K562 (cell line): ENCODE results near the gene ENSA. TPM values are rescaled to one million over a fixed set of nuclear protein-coding genes. Genes with fewer than 3 reads are reported as not detected.
A peak's percentile ranks its signal among the peaks of the same experiment; 100 is the strongest.

Experiments
- BRF2 ChIP-seq: IDR thresholded peaks from 3 replicates; pipeline ENCODE4 v1.6.1; 2011; ENCODE audit warnings: borderline replicate concordance, mild to moderate bottlenecking; ENCODE audit not compliant: insufficient read length, insufficient read depth
- CBX1 ChIP-seq: sonication (generic); IDR thresholded peaks from 2 replicates; pipeline ENCODE4 v1.6.1; 2016; ENCODE audit warnings: antibody characterized with exemption, low read depth, mild to moderate bottlenecking
- HSF4 ChIP-seq: fragments of 250-450 bp; sonication (Bioruptor Pico); IDR thresholded peaks from 2 replicates; pipeline ENCODE4 v2.1.2; 2022; ENCODE audit warnings: mild to moderate bottlenecking, moderate library complexity, borderline replicate concordance
- ILF3 ChIP-seq: fragments of 450-650 bp; IDR thresholded peaks from 2 replicates; pipeline ENCODE4 v1.6.1; 2018; ENCODE audit warnings: antibody characterized with exemption, mild to moderate bottlenecking, moderate library complexity, borderline replicate concordance
- KDM1A ChIP-seq, 2 experiments: fragments of 450-650 bp; IDR thresholded peaks; 2 replicates each; pipeline ENCODE4 v1.6.1; 2016; ENCODE audit warnings: mild to moderate bottlenecking in 2 of 2
- MTA3 ChIP-seq: fragments of 450-650 bp; formaldehyde crosslinking; IDR thresholded peaks from 2 replicates; pipeline ENCODE4 v1.6.1; 2017; ENCODE audit warnings: mild to moderate bottlenecking, borderline replicate concordance
- NRF1 ChIP-seq, 2 experiments: fragments of 450-650 bp; IDR thresholded peaks in 1 of 2; conservative IDR thresholded peaks in 1 of 2; 2 replicates each; pipeline ENCODE4 v1.6.1; 2014; ENCODE audit warnings: mild to moderate bottlenecking in 2 of 2
- OTX1 ChIP-seq: fragments of 450-650 bp; formaldehyde crosslinking; IDR thresholded peaks from 2 replicates; pipeline ENCODE4 v1.4.0; 2022; ENCODE audit warnings: mild to moderate bottlenecking
- PATZ1 ChIP-seq: fragments of 250-450 bp; sonication (Bioruptor Pico); IDR thresholded peaks from 2 replicates; pipeline ENCODE4 v1.5.0; 2020; ENCODE audit warnings: mild to moderate bottlenecking, borderline replicate concordance
- PML ChIP-seq: IDR thresholded peaks from 2 replicates; pipeline ENCODE4 v1.6.1; 2012; ENCODE audit warnings: low read length, inconsistent platforms
- RUNX1 ChIP-seq: sonication (generic); IDR thresholded peaks from 2 replicates; pipeline ENCODE4 v1.6.1; 2016; ENCODE audit warnings: antibody characterized with exemption, low read depth
- STAT5A ChIP-seq: IDR thresholded peaks from 2 replicates; pipeline ENCODE4 v1.6.1; 2012; ENCODE audit warnings: low read length, inconsistent platforms, borderline replicate concordance
- TAF7 ChIP-seq: fragments of 450-650 bp; IDR thresholded peaks from 2 replicates; pipeline ENCODE4 v1.6.1; 2016; ENCODE audit warnings: missing genetic modification characterization, missing compliant biosample characterization
- TRIM25 ChIP-seq: fragments of 450-650 bp; IDR thresholded peaks from 2 replicates; pipeline ENCODE4 v1.7.0; 2016; ENCODE audit warnings: borderline replicate concordance
- ZC3H8 ChIP-seq: fragments of 450-650 bp; IDR thresholded peaks from 2 replicates; pipeline ENCODE4 v1.6.1; 2017
- ZNF316 ChIP-seq: fragments of 450-650 bp; IDR thresholded peaks from 2 replicates; pipeline ENCODE4 v1.6.1; 2016
- polyA plus RNA-seq, 8 experiments: library from polyadenylated mRNA; depleted of rRNA in 4 of 8; stranded (reverse) in 5 of 8; unstranded in 3 of 8; fragments of >200 nt; fragmentation: Nextera tagmentation in 2 of 8; fragmentation: Illumina TruSeq in 1 of 8; extraction: Ambion mirVana in 2 of 8; extraction: Trizol in 1 of 8; gene quantifications; 2 replicates each; pipeline versions ENCODE4 v1.2.1 to v1.2.3, GENCODE V29; 2011 to 2014; ENCODE audit warnings: inconsistent platforms in 1 of 8, missing spikeins in 1 of 8
- total RNA-seq, 7 experiments: library from RNA; depleted of rRNA in 6 of 7; stranded (reverse); fragments of >200 nt in 6 of 7; fragmentation: Illumina TruSeq in 2 of 7; extraction: Trizol in 2 of 7; gene quantifications; 2 replicates each; pipeline versions ENCODE4 v1.2.1 to v1.2.3, GENCODE V29; 2011 to 2021; ENCODE audit warnings: low replicate concordance in 1 of 7
- TF ChIP-seq, protein P1 (sequence below): fragments of 450-650 bp; conservative IDR thresholded peaks from 2 replicates; pipeline ENCODE4 v1.6.1; 2016; ENCODE audit warnings: missing genetic modification characterization, low read depth, mild to moderate bottlenecking, control low read depth, missing compliant biosample characterization
- TF ChIP-seq, protein P2 (sequence below): fragments of 450-650 bp; conservative IDR thresholded peaks from 2 replicates; pipeline ENCODE4 v1.6.1; 2016; ENCODE audit warnings: missing genetic modification characterization, low read depth, mild to moderate bottlenecking, missing compliant biosample characterization, moderate library complexity
- TF ChIP-seq, protein P3 (sequence below): fragments of 200-800 bp; sonication (Bioruptor generic); IDR thresholded peaks from 2 replicates; pipeline ENCODE4 v1.6.1; 2017; ENCODE audit warnings: missing genetic modification characterization, missing compliant biosample characterization

ENSA gene
- total and polyA plus RNA-seq, 9 of the 15 experiments (the other 6 are each of a cell fraction or from before 2014, with no cell fraction given): 68.1 to 605 (median 188) TPM

DNA sequence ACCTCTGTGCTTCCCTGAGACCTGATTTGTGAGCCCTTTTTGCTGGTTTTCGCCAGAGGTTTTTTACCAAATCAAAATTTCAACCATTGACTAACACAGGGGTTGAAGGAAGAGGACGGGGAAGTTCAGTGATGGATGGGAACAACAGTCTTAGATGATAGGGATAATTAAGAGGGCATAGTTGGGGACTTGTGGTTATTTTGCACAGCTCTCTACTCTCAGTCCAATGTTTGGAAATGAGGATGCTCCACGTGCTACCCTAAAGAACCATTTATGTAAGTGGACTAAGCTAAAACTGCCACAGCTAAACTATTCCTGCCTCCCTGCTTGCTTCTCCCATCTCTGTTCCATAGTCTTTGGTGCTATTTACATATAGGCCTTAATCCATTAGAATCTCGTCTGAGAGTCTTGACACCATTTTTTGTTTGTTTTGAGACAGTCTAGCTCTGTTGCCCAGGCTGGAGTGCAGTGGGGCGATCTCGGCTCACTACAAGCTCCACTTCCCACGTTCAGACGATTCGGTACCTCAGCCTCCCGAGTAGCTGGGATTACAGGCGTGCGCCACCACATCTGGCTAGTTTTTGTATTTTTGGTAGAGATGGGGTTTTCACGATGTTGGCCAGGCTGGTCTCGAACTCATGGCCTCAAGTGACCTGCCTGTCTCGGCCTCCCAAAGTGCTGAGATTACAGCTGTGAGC is 49.3 kb downstream of the ENSA start (continued):
- TF ChIP-seq STAT5A (no peak), CBX1 (no peak), TRIM25 (no peak), ZC3H8 (no peak), BRF2 (no peak), RUNX1 (no peak), TAF7 (no peak), OTX1 (CRISPR knock-in tag) (no peak), ZNF316 (no peak), HSF4 (CRISPR knock-in tag) (no peak), KDM1A (IDR thresholded peaks at IDR 0.05) (peak in 1 of 2 experiments; percentile 53; a peak in 2 of 4 replicates), MTA3 (no peak), PATZ1 (CRISPR knock-in tag) (peak; percentile 48; the same call in 1 of the 2 replicates), PML (no peak), ILF3 (no peak), NRF1 (conservative IDR thresholded peaks at IDR 0.05 in 1 of 2, IDR thresholded peaks at IDR 0.05 in 1 of 2) (no peak)
- TF ChIP-seq, protein P1, sequence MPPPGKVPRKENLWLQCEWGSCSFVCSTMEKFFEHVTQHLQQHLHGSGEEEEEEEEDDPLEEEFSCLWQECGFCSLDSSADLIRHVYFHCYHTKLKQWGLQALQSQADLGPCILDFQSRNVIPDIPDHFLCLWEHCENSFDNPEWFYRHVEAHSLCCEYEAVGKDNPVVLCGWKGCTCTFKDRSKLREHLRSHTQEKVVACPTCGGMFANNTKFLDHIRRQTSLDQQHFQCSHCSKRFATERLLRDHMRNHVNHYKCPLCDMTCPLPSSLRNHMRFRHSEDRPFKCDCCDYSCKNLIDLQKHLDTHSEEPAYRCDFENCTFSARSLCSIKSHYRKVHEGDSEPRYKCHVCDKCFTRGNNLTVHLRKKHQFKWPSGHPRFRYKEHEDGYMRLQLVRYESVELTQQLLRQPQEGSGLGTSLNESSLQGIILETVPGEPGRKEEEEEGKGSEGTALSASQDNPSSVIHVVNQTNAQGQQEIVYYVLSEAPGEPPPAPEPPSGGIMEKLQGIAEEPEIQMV (tag): no peak
- TF ChIP-seq, protein P2, sequence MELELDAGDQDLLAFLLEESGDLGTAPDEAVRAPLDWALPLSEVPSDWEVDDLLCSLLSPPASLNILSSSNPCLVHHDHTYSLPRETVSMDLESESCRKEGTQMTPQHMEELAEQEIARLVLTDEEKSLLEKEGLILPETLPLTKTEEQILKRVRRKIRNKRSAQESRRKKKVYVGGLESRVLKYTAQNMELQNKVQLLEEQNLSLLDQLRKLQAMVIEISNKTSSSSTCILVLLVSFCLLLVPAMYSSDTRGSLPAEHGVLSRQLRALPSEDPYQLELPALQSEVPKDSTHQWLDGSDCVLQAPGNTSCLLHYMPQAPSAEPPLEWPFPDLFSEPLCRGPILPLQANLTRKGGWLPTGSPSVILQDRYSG (tag): no peak
- TF ChIP-seq, protein P3, sequence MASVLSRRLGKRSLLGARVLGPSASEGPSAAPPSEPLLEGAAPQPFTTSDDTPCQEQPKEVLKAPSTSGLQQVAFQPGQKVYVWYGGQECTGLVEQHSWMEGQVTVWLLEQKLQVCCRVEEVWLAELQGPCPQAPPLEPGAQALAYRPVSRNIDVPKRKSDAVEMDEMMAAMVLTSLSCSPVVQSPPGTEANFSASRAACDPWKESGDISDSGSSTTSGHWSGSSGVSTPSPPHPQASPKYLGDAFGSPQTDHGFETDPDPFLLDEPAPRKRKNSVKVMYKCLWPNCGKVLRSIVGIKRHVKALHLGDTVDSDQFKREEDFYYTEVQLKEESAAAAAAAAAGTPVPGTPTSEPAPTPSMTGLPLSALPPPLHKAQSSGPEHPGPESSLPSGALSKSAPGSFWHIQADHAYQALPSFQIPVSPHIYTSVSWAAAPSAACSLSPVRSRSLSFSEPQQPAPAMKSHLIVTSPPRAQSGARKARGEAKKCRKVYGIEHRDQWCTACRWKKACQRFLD (CRISPR knock-in tag): peak; percentile 15; the same call in 1 of the 2 replicates
